ENCODE measurements around the gene FHIP1A. TPM values are rescaled to one million over a fixed set of nuclear protein-coding genes. Genes with fewer than 3 reads are reported as not detected.

Gene FHIP1A
- total RNA-seq, 1 experiment from 2014 or later = 24.9 TPM

- Mint-ChIP-seq H3K36me3 (ENCODE audit: insufficient read depth in 1 of 3, low read depth in 3 of 3) (peaks cover 0 to 3% (median 2%) of the 10 kb centered on the region in 3 experiments; a peak in 2 of 7 replicates), H3K27me3 (ENCODE audit: low read depth) (no peaks in the 10 kb centered on the region), H3K27ac (peak overlapping the region in 1 of 3 experiments; percentile 84; a peak in 2 of 7 replicates), H3K4me3 (no peak overlapping the region), H3K4me1 (peaks cover 35 to 38% of the 10 kb centered on the region in 2 experiments), H3K9me3 (no peaks in the 10 kb centered on the region)
- Histone ChIP-seq H2BK120ac (ENCODE audit: low read depth, low read length, poor library complexity, severe bottlenecking) (no peak overlapping the region), H4K20me1 (ENCODE audit: control insufficient read depth, insufficient read depth, insufficient read length) (no peaks in the 10 kb centered on the region), H2AK5ac (ENCODE audit: insufficient read length, low read length) (no peak overlapping the region), H3K4me2 (ENCODE audit: insufficient read depth, insufficient read length, low read length) (no peak overlapping the region), H3T11ph (ENCODE audit: low read length) (no peak overlapping the region), H3K4me1 (ENCODE audit: insufficient read depth, low read length) (peaks cover 9% of the 10 kb centered on the region; the same call in 1 of the 2 replicates), H4K5ac (ENCODE audit: insufficient read length, low read depth, low read length) (no peak overlapping the region), H3K79me1 (ENCODE audit: insufficient read depth, low read depth, low read length, poor library complexity, severe bottlenecking) (peaks cover 7% of the 10 kb centered on the region), H3K27me3 (ENCODE audit: insufficient read depth, low read length) (no peaks in the 10 kb centered on the region), H3K4ac (ENCODE audit: low read depth, low read length) (no peak overlapping the region), H2BK5ac (ENCODE audit: insufficient read length, low read length) (no peak overlapping the region), H4K8ac (replicated peaks; ENCODE audit: insufficient read length, low read depth, low read length) (no peak overlapping the region), H2BK12ac (ENCODE audit: insufficient read length, low read depth, low read length) (no peak overlapping the region), H2BK20ac (ENCODE audit: low read depth, low read length, poor library complexity, severe bottlenecking) (no peak overlapping the region), H3K9ac (ENCODE audit: extremely low read depth, insufficient read length, low read length) (no peak overlapping the region), H3K56ac (ENCODE audit: insufficient read length, low read depth, low read length) (no peak overlapping the region), H2BK15ac (ENCODE audit: low read depth, low read length) (no peak overlapping the region), H4K91ac (ENCODE audit: insufficient read length, low read depth, low read length) (no peak overlapping the region), H3K79me2 (ENCODE audit: insufficient read depth, low read length) (peaks cover 7% of the 10 kb centered on the region; the same call in 1 of the 2 replicates), H3K14ac (ENCODE audit: insufficient read depth, low read length) (no peak overlapping the region), H3K23ac (ENCODE audit: insufficient read length, low read depth, low read length) (no peak overlapping the region), H3K27ac (ENCODE audit: insufficient read length, low read depth, low read length) (no peak overlapping the region), H3K9me3 (ENCODE audit: control insufficient read depth, low read depth, low read length) (no peaks in the 10 kb centered on the region), H3K23me2 (ENCODE audit: insufficient read length, low read depth, low read length, poor library complexity, severe bottlenecking) (no peaks in the 10 kb centered on the region), H2AFZ (ENCODE audit: low read length) (no peak overlapping the region), H3K18ac (ENCODE audit: insufficient read length, low read depth, low read length) (no peak overlapping the region)
- TF ChIP-seq CTCF (conservative IDR thresholded peaks at IDR 0.05) = no peak
- no CpG with 5 or more reads among the region's 5 CpGs for WGBS (ENCODE audit: extremely low coverage, insufficient read length, low lambda C conversion rate)
- DNase-seq = no peak
Observed at GRCh38 chr4:151417164-151417571, 8.2 kb downstream of the FHIP1A start.

Measured in H9 (cell line).